ENCODE results near the gene VAV3. TPM values are rescaled to one million over a fixed set of nuclear protein-coding genes. Genes with fewer than 3 reads are reported as not detected.

VAV3 gene
- total and polyA plus RNA-seq, 9 of the 15 experiments (the other 6 are each of a cell fraction or from before 2014, with no cell fraction given) = not detected

- no peak for ATAC-seq
- in situ Hi-C loops (cut with MboI) = no loop called here
Measured at GRCh38 chr1:107835151-107835670, 129.8 kb downstream of the VAV3 start.

GRCh38 chr1:107833061-107833460 lies 131.9 kb downstream of the VAV3 start:
- H2AFZ ChIP-seq (ENCODE audit: low read depth, low read length) = no peak overlapping the region
- in situ Hi-C loops (cut with MboI) = no loop called here
- ChIA-PET POLR2A (no interaction called here), CTCF (ENCODE audit: low intra/inter-chr PET ratio) (no interaction called here)
- no peaks in the 10 kb centered on the region for H3K9me1 ChIP-seq (ENCODE audit: control insufficient read depth, insufficient read depth, low read length)
- H3K4me1 ChIP-seq (replicated peaks in 1 of 2; ENCODE audit: control insufficient read depth in 2 of 2, insufficient read depth in 2 of 2, low read length in 2 of 2) = no peaks in the 10 kb centered on the region
- no peak overlapping the region for H3K27ac ChIP-seq (ENCODE audit: extremely low read depth, low read depth, low read length)
- no peak for FAIRE-seq
- 0% methylated on average over 2 of the region's 2 CpGs for WGBS (ENCODE audit: insufficient coverage, low coverage, missing lambda C conversion rate)
- H3K4me3 ChIP-seq = no peak overlapping the region
- H3K4me2 ChIP-seq (ENCODE audit: insufficient read depth, low read length) = no peak overlapping the region
- H4K20me1 ChIP-seq (replicated peaks; ENCODE audit: control insufficient read depth, insufficient read depth, low read length) = no peaks in the 10 kb centered on the region
- no peak for ATAC-seq
- no peak for TF ChIP-seq ZBTB26 (CRISPR knock-in tag; IDR thresholded peaks at IDR 0.05)
- intact Hi-C loops (cut with micrococcal nuclease) = no loop called here
- H3K27me3 ChIP-seq (ENCODE audit: control insufficient read depth in 2 of 2, insufficient read depth in 2 of 2, low read length in 2 of 2) = no peaks in the 10 kb centered on the region
- no peak overlapping the region for H3K9ac ChIP-seq (ENCODE audit: insufficient read depth in 1 of 2, low read depth in 2 of 2, low read length in 2 of 2)
- no peaks in the 10 kb centered on the region for H3K36me3 ChIP-seq (ENCODE audit: control insufficient read depth, insufficient read depth, low read length)
- no peak for DNase-seq (ENCODE audit: extremely low read depth in 1 of 4, low spot score in 3 of 4)
- no peaks in the 10 kb centered on the region for H3K9me3 ChIP-seq (replicated peaks; ENCODE audit: control insufficient read depth, insufficient read depth, low read depth, low read length)
- no peaks in the 10 kb centered on the region for H3K79me2 ChIP-seq (ENCODE audit: control insufficient read depth, insufficient read depth, low read length)
- BruUV-seq (replicated peaks) = no TSS peak

More at GRCh38 chr1:107835151-107835670, 129.8 kb downstream of the VAV3 start:
- H3K9me1 ChIP-seq (ENCODE audit: control insufficient read depth, insufficient read depth, low read length) = no peaks in the 10 kb centered on the region
- no peaks in the 10 kb centered on the region for H3K4me1 ChIP-seq (replicated peaks in 1 of 2; ENCODE audit: control insufficient read depth in 2 of 2, insufficient read depth in 2 of 2, low read length in 2 of 2)
- H4K20me1 ChIP-seq (replicated peaks; ENCODE audit: control insufficient read depth, insufficient read depth, low read length) = no peaks in the 10 kb centered on the region
- no peak for FAIRE-seq
- WGBS (ENCODE audit: insufficient coverage, low coverage, missing lambda C conversion rate) = 5% methylated on average over 4 of the region's 4 CpGs
- CTCF ChIA-PET (ENCODE audit: low intra/inter-chr PET ratio) = no interaction called here
- POLR2A ChIA-PET = interaction anchor here (0.6 kb wide), 2 partner anchors 34 to 121 kb away, joined by 4 read pairs; no protein-coding TSS in a partner anchor
- no TSS peak for BruUV-seq (replicated peaks)
- no peaks in the 10 kb centered on the region for H3K36me3 ChIP-seq (ENCODE audit: control insufficient read depth, insufficient read depth, low read length)
- H2AFZ ChIP-seq (ENCODE audit: low read depth, low read length) = no peak overlapping the region
- no peak for TF ChIP-seq ZBTB17 (CRISPR knock-in tag; IDR thresholded peaks at IDR 0.05)
- no peak for TF ChIP-seq RFX5 (IDR thresholded peaks at IDR 0.05; ENCODE audit: low read depth, low read length)
- no peak for TF ChIP-seq POLR3G (IDR thresholded peaks at IDR 0.05; ENCODE audit: extremely low read depth, insufficient read length, insufficient replicate concordance)
- no peak for TF ChIP-seq ZNF146 (CRISPR knock-in tag; IDR thresholded peaks at IDR 0.05; ENCODE audit: unreplicated experiment)
- DNase-seq (ENCODE audit: extremely low read depth in 1 of 4, low spot score in 3 of 4) = no peak
- H3K4me2 ChIP-seq (ENCODE audit: insufficient read depth, low read length) = no peak overlapping the region
- H3K27me3 ChIP-seq (ENCODE audit: control insufficient read depth in 2 of 2, insufficient read depth in 2 of 2, low read length in 2 of 2) = no peaks in the 10 kb centered on the region
- intact Hi-C loops (cut with micrococcal nuclease) = no loop called here
- no peaks in the 10 kb centered on the region for H3K9me3 ChIP-seq (replicated peaks; ENCODE audit: control insufficient read depth, insufficient read depth, low read depth, low read length)
- no peaks in the 10 kb centered on the region for H3K79me2 ChIP-seq (ENCODE audit: control insufficient read depth, insufficient read depth, low read length)
- no peak overlapping the region for H3K9ac ChIP-seq (ENCODE audit: insufficient read depth in 1 of 2, low read depth in 2 of 2, low read length in 2 of 2)
- H3K4me3 ChIP-seq = no peak overlapping the region
- no peak overlapping the region for H3K27ac ChIP-seq (ENCODE audit: extremely low read depth, low read depth, low read length)
